HPDE6-E6E7 (cell line): ENCODE measurements around the gene POU6F2.
"Not testable (repeated sequence)": the region's sequence is repeated elsewhere in the genome, so short reads cannot be mapped to it uniquely, and the experiment has no call there.

Experiments
- DNase-seq: peaks from one replicate; pipeline ENCODE4 v3.0.0; 2011; ENCODE audit warnings: missing footprints; ENCODE audit errors: extremely low spot score

The POU6F2 gene

GRCh38 chr7:38977685-38978084 is at the start of gene POU6F2:
TSS of gene POU6F2 (plus strand) at chr7:38977909. CDS start at chr7:38977954, 45 bp downstream.
- no peak for DNase-seq

GRCh38 chr7:38928506-38928905 is 49.2 kb upstream of the POU6F2 start:
- no peak for DNase-seq

- DNase-seq, result no peak
Measured at GRCh38 chr7:38929460-38930171, 48.1 kb upstream of the POU6F2 start.

GRCh38 chr7:38932509-38933168 is 45.1 kb upstream of the POU6F2 start:
- peak; percentile 21 for DNase-seq

- no peak for DNase-seq
Measured at GRCh38 chr7:38934051-38934450, 43.7 kb upstream of the POU6F2 start.

- DNase-seq, result no peak
Measured at GRCh38 chr7:38934536-38934935, 43.2 kb upstream of the POU6F2 start.

- no peak for DNase-seq
Measured at GRCh38 chr7:38936641-38937040, 41.1 kb upstream of the POU6F2 start.

GRCh38 chr7:38938001-38938485 is 39.7 kb upstream of the POU6F2 start:
- no peak for DNase-seq

- DNase-seq, result no peak
Measured at GRCh38 chr7:38938589-38938988, 39.1 kb upstream of the POU6F2 start.

GRCh38 chr7:38940774-38941173 is 36.9 kb upstream of the POU6F2 start:
- no peak for DNase-seq

GRCh38 chr7:38942431-38943051 is 35.2 kb upstream of the POU6F2 start:
- DNase-seq, result no peak

GRCh38 chr7:38947541-38947940 is 30.2 kb upstream of the POU6F2 start:
- not testable (repeated sequence) for DNase-seq

- DNase-seq, result no peak
Measured at GRCh38 chr7:38950309-38950708, 27.4 kb upstream of the POU6F2 start.

- no peak for DNase-seq
Measured at GRCh38 chr7:38951213-38951612, 26.5 kb upstream of the POU6F2 start.

GRCh38 chr7:38953227-38953626 is 24.5 kb upstream of the POU6F2 start:
- no peak for DNase-seq

- no peak for DNase-seq
Measured at GRCh38 chr7:38953971-38954370, 23.7 kb upstream of the POU6F2 start.

- DNase-seq, result no peak
Measured at GRCh38 chr7:38955892-38956291, 21.8 kb upstream of the POU6F2 start.

GRCh38 chr7:38962028-38962427 is 15.7 kb upstream of the POU6F2 start:
- no peak for DNase-seq

- no peak for DNase-seq
Measured at GRCh38 chr7:38964921-38965320, 12.8 kb upstream of the POU6F2 start.

GRCh38 chr7:38973760-38974159 is 3.9 kb upstream of the POU6F2 start:
- no peak for DNase-seq

- no peak for DNase-seq
Measured at GRCh38 chr7:38975944-38976392, 1.7 kb upstream of the POU6F2 start.

GRCh38 chr7:38978491-38978890 is 782 bp downstream of the POU6F2 start:
- DNase-seq, result no peak

- no peak for DNase-seq
Measured at GRCh38 chr7:38992203-38992602, 14.5 kb downstream of the POU6F2 start.
